Measurements from ENCODE around the gene TMEM214.

DNA sequence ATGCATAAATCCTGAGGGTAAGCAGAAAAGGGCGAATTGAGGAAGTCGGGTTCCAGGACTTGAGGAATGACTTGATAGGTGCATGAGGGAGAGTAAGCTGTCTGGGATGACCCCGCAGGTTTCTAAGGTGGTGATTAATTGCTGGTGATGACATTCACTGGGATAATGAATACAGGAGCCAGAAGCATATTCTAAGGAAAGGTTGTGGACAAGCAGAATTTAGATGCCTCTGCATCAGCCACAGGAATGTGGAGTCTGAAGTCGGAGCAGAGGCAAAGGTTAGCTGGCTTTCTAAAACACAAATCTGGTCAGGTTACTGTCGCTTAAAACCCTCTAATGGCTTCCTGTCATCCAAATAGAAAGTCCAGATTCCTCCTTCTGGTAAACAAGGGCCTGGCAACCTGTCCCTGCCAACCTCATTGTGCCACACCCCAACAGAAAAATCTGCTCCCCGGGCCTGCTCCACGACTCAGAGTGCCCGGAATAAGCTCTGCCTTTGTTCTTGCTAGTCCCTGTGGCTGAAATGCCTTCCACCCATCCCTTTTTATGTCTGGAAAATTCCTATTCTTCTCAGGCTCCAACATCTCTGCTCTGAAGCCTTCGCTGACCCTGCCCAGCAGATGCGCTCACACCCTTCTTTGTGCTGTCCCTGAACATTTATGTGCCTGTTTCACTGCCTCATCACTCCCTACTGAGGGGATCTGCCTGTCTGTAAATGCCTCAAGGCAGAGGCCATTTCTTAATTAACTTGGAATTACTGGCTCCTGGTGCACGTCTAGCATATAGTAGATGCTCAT is 11.3 kb upstream of the TMEM214 start:
- TF ChIP-seq POLR2AphosphoS5 (IDR thresholded peaks at IDR 0.05; ENCODE audit: low read depth, low read length) (no peak), SIN3A (IDR thresholded peaks at IDR 0.05; ENCODE audit: borderline replicate concordance, insufficient read depth, low read length) (no peak), TAF1 (IDR thresholded peaks at IDR 0.05; ENCODE audit: borderline replicate concordance, insufficient read depth, low read length) (no peak), FOXP2 (optimal IDR thresholded peaks at IDR 0.05; ENCODE audit: borderline replicate concordance, extremely low read depth, extremely low read length, insufficient read depth) (no peak)
- TF ChIP-seq, protein P1, sequence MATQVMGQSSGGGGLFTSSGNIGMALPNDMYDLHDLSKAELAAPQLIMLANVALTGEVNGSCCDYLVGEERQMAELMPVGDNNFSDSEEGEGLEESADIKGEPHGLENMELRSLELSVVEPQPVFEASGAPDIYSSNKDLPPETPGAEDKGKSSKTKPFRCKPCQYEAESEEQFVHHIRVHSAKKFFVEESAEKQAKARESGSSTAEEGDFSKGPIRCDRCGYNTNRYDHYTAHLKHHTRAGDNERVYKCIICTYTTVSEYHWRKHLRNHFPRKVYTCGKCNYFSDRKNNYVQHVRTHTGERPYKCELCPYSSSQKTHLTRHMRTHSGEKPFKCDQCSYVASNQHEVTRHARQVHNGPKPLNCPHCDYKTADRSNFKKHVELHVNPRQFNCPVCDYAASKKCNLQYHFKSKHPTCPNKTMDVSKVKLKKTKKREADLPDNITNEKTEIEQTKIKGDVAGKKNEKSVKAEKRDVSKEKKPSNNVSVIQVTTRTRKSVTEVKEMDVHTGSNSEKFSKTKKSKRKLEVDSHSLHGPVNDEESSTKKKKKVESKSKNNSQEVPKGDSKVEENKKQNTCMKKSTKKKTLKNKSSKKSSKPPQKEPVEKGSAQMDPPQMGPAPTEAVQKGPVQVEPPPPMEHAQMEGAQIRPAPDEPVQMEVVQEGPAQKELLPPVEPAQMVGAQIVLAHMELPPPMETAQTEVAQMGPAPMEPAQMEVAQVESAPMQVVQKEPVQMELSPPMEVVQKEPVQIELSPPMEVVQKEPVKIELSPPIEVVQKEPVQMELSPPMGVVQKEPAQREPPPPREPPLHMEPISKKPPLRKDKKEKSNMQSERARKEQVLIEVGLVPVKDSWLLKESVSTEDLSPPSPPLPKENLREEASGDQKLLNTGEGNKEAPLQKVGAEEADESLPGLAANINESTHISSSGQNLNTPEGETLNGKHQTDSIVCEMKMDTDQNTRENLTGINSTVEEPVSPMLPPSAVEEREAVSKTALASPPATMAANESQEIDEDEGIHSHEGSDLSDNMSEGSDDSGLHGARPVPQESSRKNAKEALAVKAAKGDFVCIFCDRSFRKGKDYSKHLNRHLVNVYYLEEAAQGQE (IDR thresholded peaks at IDR 0.05; ENCODE audit: insufficient read depth in 1 of 2, low read depth in 2 of 2, low read length in 2 of 2) = no peak

All from PFSK-1 (cell line).